Measurements from ENCODE around the gene C17orf107. TPM values are rescaled to one million over a fixed set of nuclear protein-coding genes. Genes with fewer than 3 reads are reported as not detected.

The C17orf107 gene
- total RNA-seq, 1 donor from 2014 or later = 8.8 TPM

DNA sequence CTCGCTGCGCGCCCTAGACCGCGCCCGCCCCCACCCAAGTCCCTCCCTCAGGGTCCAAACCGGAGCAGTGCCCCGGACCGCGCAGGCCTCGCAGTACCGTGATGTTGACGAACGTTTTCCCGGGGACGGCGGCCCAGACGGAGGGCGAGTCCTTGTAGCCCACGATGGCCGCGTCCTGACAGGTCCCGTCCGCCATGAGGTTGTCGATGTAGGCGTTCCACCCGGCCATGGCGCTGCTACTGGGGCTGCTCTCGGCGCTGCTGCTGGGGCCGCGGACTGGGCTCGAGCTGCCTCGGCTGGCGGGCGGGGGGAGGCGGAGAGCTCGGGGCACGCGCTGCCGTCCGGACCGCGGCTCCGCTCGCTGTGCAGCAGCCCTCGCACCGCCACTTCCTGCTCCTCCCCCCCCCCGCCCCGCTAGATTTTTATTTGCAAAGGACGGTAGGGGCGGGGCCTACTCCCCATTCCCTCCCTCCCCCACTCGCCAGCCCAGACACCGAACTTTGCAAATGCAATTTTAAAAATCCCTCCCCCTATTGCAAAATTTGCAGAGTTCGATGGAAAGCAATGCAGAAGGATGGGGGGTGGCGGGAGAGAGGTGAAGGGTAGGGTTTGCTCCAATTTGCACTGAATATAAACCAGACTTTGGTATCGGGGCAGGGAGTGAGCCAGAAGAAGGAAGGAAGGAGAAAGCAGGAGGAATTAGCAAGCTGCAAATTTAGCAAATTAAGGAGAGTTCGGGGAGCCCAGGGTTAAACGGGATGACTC is 49.0 kb downstream of the C17orf107 start, which contains the start of gene PFN1:
Gene PFN1, minus strand, starts transcription at position 365 of the 765 bp plus-strand sequence. Its CDS starts 136 bp downstream, at position 229.
- peak; percentile 94 for DNase-seq (ENCODE audit: low spot score)

DNA sequence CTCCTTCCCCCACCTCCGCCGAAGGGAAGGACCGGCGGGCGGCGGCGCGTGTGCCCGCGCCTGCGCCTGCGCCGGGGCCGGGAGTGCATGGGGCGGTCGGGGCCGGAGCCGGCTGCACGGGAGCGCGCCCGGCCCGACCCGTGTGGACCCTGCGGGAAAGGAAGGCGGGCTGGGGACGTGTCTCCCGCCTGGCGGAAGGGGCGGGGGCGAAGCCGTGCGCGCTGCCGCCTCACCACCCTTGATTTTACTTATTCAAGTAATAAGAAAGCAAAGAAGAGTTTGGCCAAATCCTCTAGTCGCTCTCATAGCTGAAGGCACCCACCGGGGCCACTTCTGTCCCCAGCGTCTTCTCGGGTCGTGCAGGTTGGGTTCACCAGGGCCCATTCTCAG is 49.6 kb downstream of the C17orf107 start:
- DNase-seq (ENCODE audit: low spot score) = peak; percentile 81

DNA sequence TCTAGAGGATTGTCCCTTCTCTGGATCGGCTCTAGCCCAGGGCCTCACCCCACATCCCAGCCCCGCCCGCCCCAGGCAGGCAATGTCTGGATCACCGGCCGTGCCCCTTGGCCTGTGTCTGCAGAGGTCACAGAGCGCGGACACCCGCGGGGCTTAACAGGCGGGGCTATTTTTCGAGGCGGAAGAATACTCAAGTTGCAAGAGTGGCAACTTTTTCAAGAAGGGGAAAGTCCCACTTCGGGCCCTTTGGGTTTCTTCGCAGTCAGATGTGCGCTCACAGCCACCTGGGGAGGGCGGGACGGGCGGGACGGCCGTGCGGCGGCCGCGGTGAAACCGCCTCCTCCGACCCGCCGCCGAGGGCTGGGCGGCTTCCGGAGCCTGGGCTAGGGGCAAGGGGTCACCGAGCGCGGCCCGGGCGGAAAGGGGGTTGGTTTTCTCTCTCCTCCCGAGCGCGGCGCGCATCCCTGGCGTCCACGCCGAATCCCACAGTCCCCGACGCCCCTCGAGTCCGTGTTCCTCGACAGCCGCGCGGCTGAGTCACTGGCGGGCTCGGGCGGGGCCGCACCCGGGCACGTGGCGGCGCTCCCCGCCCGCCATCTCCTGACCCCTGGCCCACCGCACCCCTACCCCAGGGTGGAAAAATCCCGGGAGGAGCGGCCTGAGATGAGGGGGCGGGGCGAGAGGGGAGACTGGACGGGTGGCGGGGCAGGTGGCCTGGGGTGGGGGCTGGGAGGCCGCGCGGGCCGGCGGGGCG is 50.2 kb downstream of the C17orf107 start:
- peak; percentile 53 for DNase-seq (ENCODE audit: low spot score)

DNA sequence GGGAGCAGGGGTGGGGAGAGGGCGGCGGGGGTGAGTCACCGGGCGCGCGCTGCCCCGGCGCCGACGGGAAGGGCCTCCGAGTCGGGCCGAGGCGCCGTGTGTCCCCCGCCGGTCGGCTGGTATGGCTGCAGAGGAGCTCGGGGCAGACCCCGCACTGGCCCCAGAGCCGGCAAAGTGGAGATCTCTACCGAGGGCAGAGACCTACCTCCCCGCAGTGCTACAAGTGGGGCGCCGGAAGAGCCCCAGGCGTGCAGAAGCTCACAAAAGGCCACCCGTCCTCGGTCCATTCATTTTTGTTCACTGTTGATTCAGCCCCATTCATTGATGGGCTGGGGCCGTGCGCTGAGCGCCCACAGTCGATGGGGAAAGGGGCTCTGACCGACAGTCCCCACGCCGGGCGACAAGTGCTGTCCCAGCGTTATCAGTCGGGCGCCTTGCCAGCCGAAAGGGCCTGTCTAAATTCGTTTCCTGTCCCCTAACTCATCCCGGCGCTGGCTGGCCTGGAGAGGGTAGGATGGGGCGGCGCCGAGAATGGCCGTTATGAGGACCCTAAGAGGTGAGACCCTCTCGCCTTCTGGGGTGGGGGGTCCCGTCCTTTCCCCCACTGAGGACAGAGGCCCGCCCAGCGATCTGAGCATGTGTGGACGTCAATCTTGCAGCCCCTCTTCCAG is 50.9 kb downstream of the C17orf107 start:
- peak; percentile 37 for DNase-seq (ENCODE audit: low spot score)

DNA sequence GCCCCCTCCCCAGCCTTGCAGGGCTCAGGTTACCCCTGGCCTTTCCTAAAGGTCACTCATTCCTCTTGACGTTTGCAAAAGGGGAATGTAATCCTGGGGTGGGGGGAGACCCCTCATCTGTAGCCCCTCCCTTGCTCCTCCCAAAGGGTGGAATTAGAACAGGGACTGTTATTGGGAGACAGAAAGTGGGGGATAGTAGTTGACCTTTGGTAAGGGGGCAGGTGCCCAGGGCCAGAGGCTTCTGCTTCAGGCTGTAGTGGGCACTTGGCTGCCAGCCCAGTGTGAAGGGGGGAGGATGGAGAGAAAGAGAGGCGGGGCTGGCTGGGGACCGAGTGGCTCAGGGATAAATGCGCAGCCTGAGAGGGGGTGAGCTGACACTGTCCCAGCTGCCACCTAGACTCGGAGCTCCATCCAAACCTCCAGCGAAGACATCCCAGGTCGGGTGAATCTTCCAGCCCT is 51.4 kb downstream of the C17orf107 start, which contains the start of gene ENO3:
Gene ENO3, plus strand, starts transcription at position 374 of the 459 bp plus-strand sequence. CDS start 711 bp downstream, outside the sequence.
- DNase-seq (ENCODE audit: low spot score) = no peak

DNA sequence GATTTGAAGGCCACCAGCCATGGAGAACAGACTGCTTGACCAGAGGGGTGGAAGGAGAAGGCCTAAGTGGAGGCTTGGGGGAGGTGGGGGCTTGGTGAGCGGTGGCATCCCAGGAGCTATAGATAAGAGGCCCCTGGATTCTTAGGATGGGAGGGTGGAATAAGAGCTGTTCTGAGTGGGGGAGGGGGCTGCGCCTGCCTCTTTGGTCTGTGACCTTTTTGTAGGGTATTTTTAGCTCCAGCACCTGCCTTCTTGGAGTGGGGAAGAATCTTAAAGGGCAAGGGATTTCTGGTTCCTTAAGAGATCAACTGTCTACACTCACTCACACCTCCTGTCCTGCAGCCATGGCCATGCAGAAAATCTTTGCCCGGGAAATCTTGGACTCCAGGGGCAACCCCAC is 52.1 kb downstream of the C17orf107 start:
- no peak for DNase-seq (ENCODE audit: low spot score)

Other genes starting within 250 kb of the C17orf107 start
- gene PELP1, start 195.4 kb upstream of the C17orf107 start, total RNA-seq = 56.4 TPM
- 94.6 TPM for gene ARRB2, start 188.9 kb upstream of the C17orf107 start, total RNA-seq
- 25.6 TPM for gene MED11, start 168.1 kb upstream of the C17orf107 start, total RNA-seq
- gene ZMYND15, start 159.7 kb upstream of the C17orf107 start, total RNA-seq = 5.3 TPM
- gene CXCL16, start 159.6 kb upstream of the C17orf107 start, total RNA-seq = 92.6 TPM
- gene TM4SF5, start 127.7 kb upstream of the C17orf107 start, total RNA-seq = 56.9 TPM
- 3.9 TPM for gene VMO1, start 113.2 kb upstream of the C17orf107 start, total RNA-seq
- gene GLTPD2, start 110.6 kb upstream of the C17orf107 start, total RNA-seq = 0.46 TPM
- 104 TPM for gene PSMB6, start 103.4 kb upstream of the C17orf107 start, total RNA-seq
- gene PLD2, start 92.4 kb upstream of the C17orf107 start, total RNA-seq = 48.7 TPM
- gene MINK1, start 66.2 kb upstream of the C17orf107 start, total RNA-seq = 161 TPM
- gene CHRNE, start 3.6 kb downstream of the C17orf107 start, total RNA-seq = 9.4 TPM
- gene GP1BA, start 32.7 kb downstream of the C17orf107 start, total RNA-seq = not detected
- gene SLC25A11, start 40.5 kb downstream of the C17orf107 start, total RNA-seq = 68.9 TPM
- gene RNF167, start 40.7 kb downstream of the C17orf107 start, total RNA-seq = 140 TPM
- gene PFN1, start 49.0 kb downstream of the C17orf107 start, total RNA-seq = 484 TPM
- gene ENO3, start 51.6 kb downstream of the C17orf107 start, total RNA-seq = 7.5 TPM
- 54.2 TPM for gene SPAG7, start 68.3 kb downstream of the C17orf107 start, total RNA-seq
- gene CAMTA2, start 88.1 kb downstream of the C17orf107 start, total RNA-seq = 68.0 TPM
- gene INCA1, start 98.0 kb downstream of the C17orf107 start, total RNA-seq = 1.4 TPM
- 234 TPM for gene KIF1C, start 98.4 kb downstream of the C17orf107 start, total RNA-seq
- not detected for gene SLC52A1, start 135.9 kb downstream of the C17orf107 start, total RNA-seq
- 8.7 TPM for gene ZFP3, start 178.9 kb downstream of the C17orf107 start, total RNA-seq
- gene ZNF232, start 212.3 kb downstream of the C17orf107 start, total RNA-seq = 9.6 TPM
- 0.09 TPM for gene USP6, start 216.5 kb downstream of the C17orf107 start, total RNA-seq